ENCODE measurements around the gene AGPAT3.

GRCh38 chr21:43976661-43977060 lies 111.6 kb downstream of the AGPAT3 start:
- TF ChIP-seq CTCF (IDR thresholded peaks at IDR 0.05; ENCODE audit: low read depth, low read length, poor library complexity, severe bottlenecking): no peak
- no peak for TF ChIP-seq EZH2phosphoT487 (IDR thresholded peaks at IDR 0.05; ENCODE audit: borderline replicate concordance, low read length)
